ENCODE results near the gene RNF181. TPM values are rescaled to one million over a fixed set of nuclear protein-coding genes. Genes with fewer than 3 reads are reported as not detected.

RNF181 gene
- total RNA-seq, 2 donors from 2014 or later: 128 to 163 TPM

GRCh38 chr2:85621338-85621737, 25.8 kb downstream of the RNF181 start:
- Mint-ChIP-seq H3K27ac (no peak overlapping the region), H3K9me3 (no peaks in the 10 kb centered on the region), H3K36me3 (peaks cover 10 to 26% of the 10 kb centered on the region in 2 donors)
- DNase-seq (ENCODE audit: low spot score in 2 of 2) (no peak), ATAC-seq (no peak)

GRCh38 chr2:85623991-85624390, 28.4 kb downstream of the RNF181 start:
- Mint-ChIP-seq H3K36me3 (peaks cover 4 to 26% of the 10 kb centered on the region in 2 donors), H3K27ac (peak overlapping the region; percentile 36 to 51), H3K9me3 (no peaks in the 10 kb centered on the region)
- no peak for DNase-seq (ENCODE audit: low spot score in 2 of 2)
- ATAC-seq: no peak

- peak overlapping the region; percentile 61 to 76 for H3K27ac Mint-ChIP-seq
- DNase-seq (ENCODE audit: low spot score in 2 of 2) (no peak), ATAC-seq (peak; percentile 47 to 75)
- H3K9me3 Mint-ChIP-seq: no peaks in the 10 kb centered on the region
- H3K36me3 Mint-ChIP-seq: peaks cover 7 to 33% of the 10 kb centered on the region in 2 donors
Measured at GRCh38 chr2:85628658-85629057, 33.1 kb downstream of the RNF181 start.

GRCh38 chr2:85631316-85631715, 35.8 kb downstream of the RNF181 start:
- DNase-seq (ENCODE audit: low spot score in 2 of 2) (no peak), ATAC-seq (no peak)
- H3K36me3 Mint-ChIP-seq: peaks cover 10 to 16% of the 10 kb centered on the region in 2 donors
- H3K9me3 Mint-ChIP-seq: no peaks in the 10 kb centered on the region
- H3K27ac Mint-ChIP-seq: peak overlapping the region in 1 of 2 donors; percentile 2

GRCh38 chr2:85635011-85635410, 39.5 kb downstream of the RNF181 start:
- Mint-ChIP-seq H3K27ac (peak overlapping the region in 1 of 2 donors; percentile 54), H3K9me3 (no peaks in the 10 kb centered on the region), H3K36me3 (peaks cover 9 to 10% of the 10 kb centered on the region in 2 donors)
- ATAC-seq (no peak), DNase-seq (ENCODE audit: low spot score in 2 of 2) (no peak)

- Mint-ChIP-seq H3K9me3 (no peaks in the 10 kb centered on the region), H3K27ac (peak overlapping the region; percentile 51 to 54), H3K36me3 (peaks cover 9 to 10% of the 10 kb centered on the region in 2 donors)
- ATAC-seq: no peak
- DNase-seq (ENCODE audit: low spot score in 2 of 2): no peak
Measured at GRCh38 chr2:85635636-85636035, 40.1 kb downstream of the RNF181 start.

- ATAC-seq: peak; percentile 64 to 65
- H3K36me3 Mint-ChIP-seq: peaks cover 11 to 24% of the 10 kb centered on the region in 2 donors
- no peaks in the 10 kb centered on the region for H3K9me3 Mint-ChIP-seq
- H3K27ac Mint-ChIP-seq: peak overlapping the region; percentile 63 to 93
- no peak for DNase-seq (ENCODE audit: low spot score in 2 of 2)
Measured at GRCh38 chr2:85642725-85643124, 47.2 kb downstream of the RNF181 start.

GRCh38 chr2:85644909-85645308, 49.4 kb downstream of the RNF181 start:
- ATAC-seq (no peak), DNase-seq (ENCODE audit: low spot score in 2 of 2) (no peak)
- Mint-ChIP-seq H3K36me3 (peaks cover 22 to 38% of the 10 kb centered on the region in 2 donors), H3K9me3 (no peaks in the 10 kb centered on the region), H3K27ac (no peak overlapping the region)

GRCh38 chr2:85646166-85646565, 50.6 kb downstream of the RNF181 start:
- DNase-seq (ENCODE audit: low spot score in 2 of 2): no peak
- H3K27ac Mint-ChIP-seq: no peak overlapping the region
- ATAC-seq: no peak
- H3K9me3 Mint-ChIP-seq: no peaks in the 10 kb centered on the region
- peaks cover 22 to 33% of the 10 kb centered on the region in 2 donors for H3K36me3 Mint-ChIP-seq

Other genes starting within 250 kb of the RNF181 start
- gene RETSAT, start 241.2 kb upstream of the RNF181 start, total RNA-seq: 10 to 100 TPM; 20.2 to 27.7 TPM
- gene ELMOD3, start 241.0 kb upstream of the RNF181 start, total RNA-seq: 10 to 100 TPM; 11.9 to 30.1 TPM
- 10 to 100 TPM; 38.0 to 39.8 TPM for gene CAPG, start 185.4 kb upstream of the RNF181 start, total RNA-seq
- 1 to 10 TPM in 1 of 2 donors, under 1 TPM in 1; 0.55 to 2.5 TPM for gene SH2D6, start 177.0 kb upstream of the RNF181 start, total RNA-seq
- 100 to 1,000 TPM; 271 to 281 TPM for gene MAT2A, start 56.6 kb upstream of the RNF181 start, total RNA-seq
- 10 to 100 TPM; 21.2 to 21.5 TPM for gene GGCX, start 34.3 kb upstream of the RNF181 start, total RNA-seq
- gene VAMP8, start 18.2 kb upstream of the RNF181 start, total RNA-seq: 100 to 1,000 TPM; 119 to 135 TPM
- 10 to 100 TPM; 50.6 to 68.0 TPM for gene VAMP5, start 11.3 kb upstream of the RNF181 start, total RNA-seq
- gene TMEM150A, start 7.0 kb downstream of the RNF181 start, total RNA-seq: 1 to 10 TPM in 1 of 2 donors, under 1 TPM in 1; 0.91 to 3.1 TPM
- gene C2orf68, start 16.3 kb downstream of the RNF181 start, total RNA-seq: 10 to 100 TPM; 28.8 to 38.9 TPM
- gene USP39, start 20.4 kb downstream of the RNF181 start, total RNA-seq: 100 to 1,000 TPM in 1 of 2 donors, 10 to 100 TPM in 1; 70.7 to 105 TPM
- gene SFTPB, start 72.5 kb downstream of the RNF181 start, total RNA-seq: not detected
- gene GNLY, start 98.6 kb downstream of the RNF181 start, total RNA-seq: 10 to 100 TPM; 24.0 to 31.8 TPM
- gene ATOH8, start 158.2 kb downstream of the RNF181 start, total RNA-seq: not detected